Measurements from ENCODE around the gene SOCS4.
A peak's percentile ranks its signal among the peaks of the same experiment; 100 is the strongest.

SOCS4 gene

DNA sequence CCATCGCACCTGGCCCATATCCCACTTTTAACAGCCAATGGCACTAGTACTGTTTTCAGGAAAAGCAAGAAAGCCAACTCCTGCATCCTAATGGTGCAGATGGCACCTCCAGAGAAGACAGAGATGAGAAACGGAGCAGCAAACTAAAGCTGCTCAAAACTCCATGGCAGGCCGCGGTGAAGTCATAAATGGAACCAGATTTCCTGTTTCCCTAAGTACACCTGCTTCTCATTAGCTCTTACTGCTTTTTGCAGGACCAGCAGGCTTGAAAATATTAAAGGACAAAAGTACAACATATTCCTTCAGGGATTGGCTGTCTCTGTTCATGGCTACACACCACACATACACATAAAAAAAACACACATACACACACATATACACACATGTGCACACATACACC lies 65.3 kb downstream of the SOCS4 start:
- DNase-seq: no peak

DNA sequence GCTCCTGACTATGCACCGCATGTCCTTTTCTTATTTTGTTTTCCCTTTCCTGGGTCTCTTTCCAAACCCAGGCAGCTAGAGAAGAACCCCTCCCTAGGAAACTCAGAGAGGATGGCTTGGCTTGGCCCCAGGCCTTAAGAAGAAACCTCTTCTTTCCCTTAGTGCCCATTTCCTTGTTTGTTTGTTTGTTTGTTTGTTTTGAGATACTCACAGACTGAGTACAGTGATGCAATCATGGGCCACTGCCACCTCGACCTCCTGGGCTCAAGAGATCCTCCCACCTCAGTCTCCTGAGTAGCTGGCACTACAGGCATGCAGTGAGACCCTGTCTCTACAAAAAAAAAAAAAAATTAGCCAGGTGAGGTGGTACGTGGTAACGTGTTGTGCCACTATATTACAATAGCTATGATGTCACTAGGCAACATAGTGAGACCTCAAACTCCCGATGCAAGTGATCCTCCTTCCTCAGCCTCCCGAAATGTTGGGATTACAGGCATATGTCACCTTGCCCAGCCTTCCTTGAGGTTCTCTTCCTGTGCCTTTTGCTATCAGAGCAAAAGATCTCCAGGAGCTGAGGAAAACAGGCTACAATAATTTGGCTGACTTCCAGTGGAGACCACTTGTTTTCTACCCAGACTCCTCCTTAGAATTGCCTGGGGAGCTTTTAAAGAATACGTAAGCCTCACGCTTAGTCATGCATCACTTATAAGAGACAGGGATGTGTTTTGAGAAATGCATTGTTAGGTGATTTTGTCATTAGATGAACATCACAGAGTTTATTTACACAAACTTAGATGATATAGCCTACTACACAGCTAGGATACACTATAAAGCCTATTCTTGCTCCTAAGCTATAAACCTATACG lies 67.5 kb downstream of the SOCS4 start:
- DNase-seq: no peak

DNA sequence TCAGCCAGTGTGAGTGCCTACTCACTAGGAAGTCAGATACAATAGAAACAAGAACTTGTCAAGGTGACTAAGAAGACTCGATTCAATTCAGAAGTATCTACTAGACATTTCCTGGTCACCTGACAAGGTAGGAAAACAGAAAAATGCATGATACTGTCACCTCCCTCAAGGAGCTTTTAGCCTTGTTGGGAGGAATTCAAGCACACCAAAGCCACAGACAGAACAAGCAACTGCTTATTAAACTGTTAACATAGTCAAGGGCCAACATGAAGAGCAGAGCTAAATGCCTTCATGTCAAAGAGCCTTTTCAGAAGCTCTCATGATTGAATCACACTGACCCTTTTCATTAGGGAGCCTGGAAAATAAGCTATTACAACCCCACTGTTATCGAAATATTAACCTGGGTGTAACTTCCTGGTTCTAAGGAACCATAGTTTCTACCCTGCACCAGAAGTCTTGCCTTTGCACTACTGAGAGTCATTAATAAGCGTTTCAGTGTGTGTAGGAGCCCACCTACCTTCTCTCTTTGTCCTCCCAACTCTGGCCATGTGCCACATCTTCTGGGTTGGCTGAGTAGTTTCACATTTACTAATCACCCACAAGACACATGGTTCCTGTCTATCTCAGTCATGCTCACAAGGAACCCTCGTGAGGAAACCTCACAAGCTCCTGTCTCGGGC lies 71.0 kb downstream of the SOCS4 start:
- DNase-seq: peak in 1 of 2 donors; percentile 38

DNA sequence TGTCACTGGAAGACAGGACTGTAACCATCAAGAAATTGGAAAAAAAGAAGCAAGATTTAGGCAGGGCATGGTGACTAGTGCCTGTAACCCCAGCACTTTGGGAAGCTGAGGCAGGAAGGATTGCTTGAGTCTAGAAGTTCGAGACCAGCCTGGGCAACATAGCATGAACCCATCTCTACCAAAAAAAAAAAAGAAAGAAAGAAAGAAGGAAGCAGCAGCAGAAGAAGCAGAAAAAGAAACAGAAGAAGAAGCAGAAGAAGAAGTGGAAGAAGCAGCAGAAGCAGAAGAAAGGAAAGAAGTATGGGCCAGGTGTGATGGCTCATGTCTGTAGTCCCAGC lies 71.5 kb downstream of the SOCS4 start:
- DNase-seq: no peak

All from bone marrow (tissue), 2 donors.